ENCODE measurements around the gene RS1. TPM values are rescaled to one million over a fixed set of nuclear protein-coding genes. Genes with fewer than 3 reads are reported as not detected.

Gene RS1
- total and polyA plus RNA-seq, 2 donors (not counting 3 experiments of a cell fraction or from before 2014, with no cell fraction given): not detected

GRCh38 chrX:18640686-18641085 lies 31.2 kb downstream of the RS1 start:
- no peaks in the 10 kb centered on the region for H4K20me1 ChIP-seq (replicated peaks; ENCODE audit: control insufficient read depth, extremely low read depth, insufficient read depth, low read length)
- H3K27ac ChIP-seq (ENCODE audit: insufficient read depth, low read depth, low read length): no peak overlapping the region
- DNase-seq (ENCODE audit: low read depth, low spot score) (no peak), FAIRE-seq (no peak)
- ChIA-PET CTCF (no interaction called here), POLR2A (no interaction called here)
- BruUV-seq (replicated peaks): no TSS peak
- no peak overlapping the region for H2AFZ ChIP-seq (ENCODE audit: low read depth, low read length)
- no peak overlapping the region for H3K9ac ChIP-seq (replicated peaks; ENCODE audit: extremely low read depth, insufficient read depth, low read length)
- intact Hi-C loops (cut with micrococcal nuclease): no loop called here
- dilution Hi-C loops (cut with MboI; ENCODE audit: extremely low pct_ligation_motif_present, low sequenced_read_pairs): no loop called here
- no peak overlapping the region for H3K4me2 ChIP-seq (ENCODE audit: insufficient read depth, low read length)
- no peaks in the 10 kb centered on the region for H3K9me1 ChIP-seq (replicated peaks; ENCODE audit: control insufficient read depth, extremely low read depth, insufficient read depth, low read length)
- H3K4me3 ChIP-seq (replicated peaks in 1 of 3; ENCODE audit: insufficient read depth in 1 of 3, low read depth in 1 of 3, low read length in 3 of 3): no peak overlapping the region
- H3K4me1 ChIP-seq (ENCODE audit: control insufficient read depth, extremely low read depth, insufficient read depth, low read length): no peaks in the 10 kb centered on the region
- H3K27me3 ChIP-seq (ENCODE audit: control insufficient read depth in 2 of 2, insufficient read depth in 2 of 2, low read length in 2 of 2): no peaks in the 10 kb centered on the region
- no peaks in the 10 kb centered on the region for H3K79me2 ChIP-seq (ENCODE audit: control insufficient read depth, insufficient read depth, low read length)
- TF ChIP-seq FOS (IDR thresholded peaks at IDR 0.05; ENCODE audit: borderline replicate concordance, insufficient read depth, low read length): no peak
- TF ChIP-seq MAX (IDR thresholded peaks at IDR 0.05; ENCODE audit: insufficient read depth, insufficient read length): no peak
- no peak for TF ChIP-seq EZH2 (IDR thresholded peaks at IDR 0.05; ENCODE audit: borderline replicate concordance, low read depth, low read length, severe bottlenecking)
- TF ChIP-seq POLR2AphosphoS5 (IDR thresholded peaks at IDR 0.05; ENCODE audit: insufficient read depth, low read depth, low read length): no peak
- no peak for TF ChIP-seq JUN (IDR thresholded peaks at IDR 0.05; ENCODE audit: borderline replicate concordance, insufficient read depth, insufficient read length, low read depth)
- no peak for TF ChIP-seq POLR2A (IDR thresholded peaks at IDR 0.05; ENCODE audit: low read depth, low read length)
- no peaks in the 10 kb centered on the region for H3K36me3 ChIP-seq (ENCODE audit: control insufficient read depth in 2 of 2, extremely low read depth in 1 of 2, insufficient read depth in 2 of 2, low read length in 2 of 2)
- no peaks in the 10 kb centered on the region for H3K9me3 ChIP-seq (replicated peaks; ENCODE audit: control insufficient read depth, insufficient read depth, low read length)

GRCh38 chrX:18639280-18639679 lies 32.6 kb downstream of the RS1 start:
- no peaks in the 10 kb centered on the region for H4K20me1 ChIP-seq (replicated peaks; ENCODE audit: control insufficient read depth, extremely low read depth, insufficient read depth, low read length)
- BruUV-seq (replicated peaks): no TSS peak
- H3K79me2 ChIP-seq (ENCODE audit: control insufficient read depth, insufficient read depth, low read length): no peaks in the 10 kb centered on the region
- H3K4me3 ChIP-seq (replicated peaks in 1 of 3; ENCODE audit: insufficient read depth in 1 of 3, low read depth in 1 of 3, low read length in 3 of 3): no peak overlapping the region
- POLR2A ChIA-PET: no interaction called here
- no peaks in the 10 kb centered on the region for H3K36me3 ChIP-seq (ENCODE audit: control insufficient read depth in 2 of 2, extremely low read depth in 1 of 2, insufficient read depth in 2 of 2, low read length in 2 of 2)
- no peak overlapping the region for H3K4me2 ChIP-seq (ENCODE audit: insufficient read depth, low read length)
- H3K27ac ChIP-seq (ENCODE audit: insufficient read depth, low read depth, low read length): no peak overlapping the region
- dilution Hi-C loops (cut with MboI; ENCODE audit: extremely low pct_ligation_motif_present, low sequenced_read_pairs): no loop called here
- no peaks in the 10 kb centered on the region for H3K9me1 ChIP-seq (replicated peaks; ENCODE audit: control insufficient read depth, extremely low read depth, insufficient read depth, low read length)
- no peaks in the 10 kb centered on the region for H3K4me1 ChIP-seq (ENCODE audit: control insufficient read depth, extremely low read depth, insufficient read depth, low read length)
- CTCF ChIA-PET: no interaction called here
- no peak for FAIRE-seq
- intact Hi-C loops (cut with micrococcal nuclease): no loop called here
- no peaks in the 10 kb centered on the region for H3K9me3 ChIP-seq (replicated peaks; ENCODE audit: control insufficient read depth, insufficient read depth, low read length)
- DNase-seq (ENCODE audit: low read depth, low spot score): no peak
- no peak overlapping the region for H3K9ac ChIP-seq (replicated peaks; ENCODE audit: extremely low read depth, insufficient read depth, low read length)
- H2AFZ ChIP-seq (ENCODE audit: low read depth, low read length): no peak overlapping the region
- TF ChIP-seq GATA2 (IDR thresholded peaks at IDR 0.05; ENCODE audit: insufficient read depth, insufficient read length, low read depth, low read length) (no peak), POLR2A (IDR thresholded peaks at IDR 0.05; ENCODE audit: low read depth, low read length) (no peak), MAX (IDR thresholded peaks at IDR 0.05; ENCODE audit: insufficient read depth, insufficient read length) (no peak), EZH2 (IDR thresholded peaks at IDR 0.05; ENCODE audit: borderline replicate concordance, low read depth, low read length, severe bottlenecking) (no peak), FOS (IDR thresholded peaks at IDR 0.05; ENCODE audit: borderline replicate concordance, insufficient read depth, low read length) (no peak), MYC (IDR thresholded peaks at IDR 0.05; ENCODE audit: low read depth, low read length) (no peak), CTCF (IDR thresholded peaks at IDR 0.05; ENCODE audit: extremely low read depth in 1 of 2, insufficient read depth in 1 of 2, low read depth in 1 of 2, low read length in 2 of 2) (no peak), POLR2AphosphoS5 (IDR thresholded peaks at IDR 0.05; ENCODE audit: insufficient read depth, low read depth, low read length) (no peak), JUN (IDR thresholded peaks at IDR 0.05; ENCODE audit: borderline replicate concordance, insufficient read depth, insufficient read length, low read depth) (no peak)
- no peaks in the 10 kb centered on the region for H3K27me3 ChIP-seq (ENCODE audit: control insufficient read depth in 2 of 2, insufficient read depth in 2 of 2, low read length in 2 of 2)

Data from endothelial cell of umbilical vein (primary cell).